ENCODE results near the gene GSE1.

- TF ChIP-seq ZFX (CRISPR knock-in tag; IDR thresholded peaks at IDR 0.05) (no peak), TAF1 (IDR thresholded peaks at IDR 0.05; ENCODE audit: control insufficient read depth, extremely low read depth, insufficient read depth, low read length, severe bottlenecking) (no peak), CTCF (IDR thresholded peaks at IDR 0.05 in 2 of 3, conservative IDR thresholded peaks at IDR 0.05 in 1 of 3; ENCODE audit: insufficient read depth in 2 of 3, low read depth in 1 of 3, low read length in 3 of 3) (no peak)
These were observed 90.9 kb downstream of the GSE1 start for GRCh38 chr16:85704011-85704410.
